HG03039 (cell line): ENCODE data around the gene NUP62.

ENCODE experiments used
- ATAC-seq: cut with Tn5 transposase; IDR thresholded peaks from one replicate; pipeline ENCODE4 v1.9.1; 2021; ENCODE audit warnings: mild to moderate bottlenecking, moderate library complexity; ENCODE audit not compliant: unreplicated experiment

NUP62 gene

DNA sequence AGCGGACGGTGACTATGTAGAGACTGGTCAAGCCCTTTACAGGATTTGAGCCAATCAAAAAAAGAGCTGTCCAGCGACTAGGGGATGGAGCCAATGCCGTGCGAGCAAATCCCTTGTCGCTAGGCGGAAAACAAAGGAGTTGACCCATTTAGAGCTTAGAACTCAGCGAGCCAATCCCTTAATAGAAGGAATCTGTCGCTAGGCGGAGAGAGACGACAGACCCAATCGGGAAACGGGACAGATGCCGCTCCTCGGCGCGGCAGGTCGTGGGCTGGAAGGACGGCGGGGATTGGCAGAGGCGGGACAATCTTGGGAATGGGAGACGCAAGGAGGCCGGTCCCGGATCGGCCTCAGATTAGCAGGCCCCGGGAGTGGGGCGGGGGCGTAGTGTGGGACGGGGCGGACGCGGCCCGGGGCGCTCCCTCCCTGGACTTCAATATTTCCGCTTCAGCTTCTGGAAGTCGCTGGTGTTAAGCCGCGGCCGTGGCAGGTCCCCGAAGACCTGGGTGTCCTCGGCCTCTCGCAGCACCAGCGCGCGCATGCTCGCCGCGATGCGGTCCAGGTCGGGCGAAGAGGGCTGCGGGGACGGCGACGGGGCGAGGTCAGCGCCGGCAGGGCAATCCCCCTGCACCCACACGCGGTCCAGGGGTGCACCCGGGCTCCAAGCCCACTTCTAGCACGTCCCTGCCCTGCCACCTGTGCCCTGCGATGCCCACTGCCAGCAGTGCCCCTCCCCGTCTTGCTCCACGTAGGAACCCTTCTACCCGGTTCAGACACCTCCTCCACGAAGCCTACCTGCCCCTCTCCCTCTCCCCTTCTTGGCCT, 59.6 kb downstream of the NUP62 start:
- ATAC-seq = peak; percentile 55

DNA sequence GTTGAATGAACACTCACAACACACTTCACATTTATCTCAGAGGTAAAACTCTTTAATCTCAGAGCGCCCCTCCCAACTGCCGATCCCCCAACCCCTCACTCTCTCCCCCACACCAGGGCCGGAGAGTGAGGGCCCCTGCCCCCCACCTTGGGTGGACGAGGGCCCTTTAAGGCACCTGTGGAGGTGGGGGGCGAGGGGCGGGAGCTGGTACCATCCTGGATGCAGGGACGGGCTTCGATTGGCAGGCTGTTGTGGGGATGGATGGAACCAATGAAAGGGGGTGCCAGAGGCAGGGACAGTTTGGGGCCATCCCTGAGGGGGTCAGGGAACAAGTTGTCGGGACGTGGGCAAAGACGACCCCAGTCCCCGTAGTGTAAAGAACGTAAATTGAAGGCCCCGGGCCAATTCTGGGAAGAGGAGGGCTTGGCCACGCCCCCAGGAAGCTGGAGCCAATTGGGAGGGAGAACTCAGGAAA, 60.3 kb downstream of the NUP62 start:
- peak; percentile 1 for ATAC-seq

DNA sequence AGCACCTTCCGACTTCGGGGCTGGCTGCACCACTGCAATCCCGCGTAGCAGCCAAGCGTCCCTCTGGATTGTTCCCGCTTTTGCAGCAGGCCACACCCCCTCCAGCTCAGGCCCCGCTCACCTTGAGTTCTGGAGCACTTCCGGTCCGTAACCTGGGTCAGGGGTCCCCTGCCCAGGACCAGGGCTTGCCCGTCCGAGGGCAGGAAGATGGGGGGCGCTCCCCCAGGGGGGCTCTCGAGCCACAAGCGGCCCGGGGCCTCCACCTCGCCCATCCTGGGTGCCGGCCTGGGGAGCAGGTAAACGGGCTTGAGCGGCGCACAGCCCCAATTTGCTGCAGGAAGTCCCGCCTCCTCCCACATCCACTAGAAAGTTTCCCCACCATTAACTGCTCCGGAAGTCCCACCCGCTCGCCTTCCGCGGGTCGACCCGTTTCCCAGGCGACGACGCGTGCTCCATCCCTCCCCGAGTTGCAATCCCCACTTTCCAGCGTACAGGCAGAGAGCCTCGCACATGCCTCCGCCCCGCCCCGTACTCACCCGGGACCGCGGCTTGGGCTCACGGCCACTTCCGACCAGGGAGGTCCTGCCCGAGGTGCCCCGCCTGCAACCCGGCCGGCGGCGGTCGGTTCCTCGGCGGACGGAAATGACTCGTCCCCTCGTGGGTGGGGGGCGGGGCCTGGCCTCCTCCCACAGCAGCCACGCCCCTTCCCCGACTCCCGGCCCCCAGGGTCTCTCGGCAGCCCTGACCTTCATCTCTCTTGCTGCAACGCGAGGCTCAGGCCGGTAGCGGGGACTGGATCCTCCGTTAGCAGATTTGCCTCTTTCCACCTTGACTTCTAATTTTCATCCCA, 62.1 kb downstream of the NUP62 start, which contains the start of gene PNKP:
TSS of gene PNKP (minus strand) at position 644 of the 850 bp plus-strand sequence. CDS start at position 272, 372 bp downstream.
- peak; percentile 35 for ATAC-seq

DNA sequence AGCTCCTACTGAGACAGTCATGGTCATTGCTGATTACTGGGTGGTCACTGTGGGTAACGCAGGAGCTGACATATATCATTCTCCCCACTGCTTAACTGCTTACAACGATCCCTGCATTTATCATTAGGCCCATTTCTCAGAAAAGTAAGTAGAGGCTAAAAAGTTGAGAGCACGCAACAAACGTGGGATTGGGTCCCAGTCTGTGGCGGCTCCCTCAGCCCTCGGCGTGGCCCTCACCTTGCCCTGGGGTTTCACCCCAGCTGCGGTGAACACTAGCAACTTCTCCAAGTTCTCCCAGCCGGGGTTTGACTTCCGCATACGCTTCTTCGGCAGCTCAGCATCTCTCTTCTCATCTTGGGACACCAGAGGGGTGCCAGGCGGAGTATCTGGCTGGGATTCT, 64.4 kb downstream of the NUP62 start:
- no peak for ATAC-seq

DNA sequence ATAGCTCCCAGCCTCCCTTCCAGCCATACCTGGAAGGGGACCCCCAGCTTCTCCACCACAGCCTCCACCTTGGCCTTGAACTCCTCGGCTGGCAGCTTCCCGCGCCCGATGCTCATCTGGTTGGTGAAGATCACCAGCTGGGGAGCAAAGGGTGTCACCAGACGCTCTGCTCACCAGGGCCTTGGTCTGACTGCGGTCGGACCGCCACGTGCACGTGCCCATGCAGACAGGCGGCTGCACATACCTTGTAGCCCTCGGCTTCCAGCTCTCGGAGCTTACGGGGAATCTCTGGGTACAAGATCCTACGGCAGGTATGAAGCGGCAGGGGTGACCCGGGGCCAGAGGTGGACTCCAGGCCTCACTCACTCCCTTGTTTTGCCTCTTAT, 65.4 kb downstream of the NUP62 start:
- no peak for ATAC-seq

DNA sequence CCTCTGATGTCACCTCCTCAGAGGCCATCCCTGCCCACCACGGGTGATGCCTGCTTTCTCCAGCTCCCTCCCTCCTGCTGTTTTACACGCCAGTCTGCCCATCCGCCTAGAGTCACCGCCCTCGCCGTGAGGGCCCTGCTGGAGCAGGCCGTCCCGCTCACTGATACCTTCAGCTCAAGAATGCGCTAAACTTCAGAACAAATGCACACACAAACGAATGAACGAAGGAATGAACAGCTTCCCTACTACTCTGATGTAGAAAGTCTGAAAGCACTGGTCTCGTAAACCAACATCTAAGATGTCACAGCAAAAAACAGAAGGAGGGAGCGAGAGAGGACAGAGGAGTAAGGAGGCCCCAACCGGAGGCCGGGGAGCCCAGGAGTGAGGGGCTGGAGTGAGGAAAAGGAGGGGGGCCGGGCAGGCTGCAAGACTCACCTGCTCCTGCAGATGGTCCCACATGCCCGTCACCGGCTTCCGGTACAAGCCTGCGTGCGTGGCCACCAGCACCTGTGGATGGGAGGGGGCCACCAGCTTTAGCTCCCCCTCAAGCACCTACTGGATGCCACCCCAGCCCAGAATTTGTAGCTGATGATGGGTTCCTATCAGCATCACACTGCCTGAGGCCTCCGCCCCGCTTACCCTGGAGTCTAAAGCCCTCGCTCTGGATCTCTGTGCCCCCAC, 65.9 kb downstream of the NUP62 start:
- ATAC-seq = no peak

DNA sequence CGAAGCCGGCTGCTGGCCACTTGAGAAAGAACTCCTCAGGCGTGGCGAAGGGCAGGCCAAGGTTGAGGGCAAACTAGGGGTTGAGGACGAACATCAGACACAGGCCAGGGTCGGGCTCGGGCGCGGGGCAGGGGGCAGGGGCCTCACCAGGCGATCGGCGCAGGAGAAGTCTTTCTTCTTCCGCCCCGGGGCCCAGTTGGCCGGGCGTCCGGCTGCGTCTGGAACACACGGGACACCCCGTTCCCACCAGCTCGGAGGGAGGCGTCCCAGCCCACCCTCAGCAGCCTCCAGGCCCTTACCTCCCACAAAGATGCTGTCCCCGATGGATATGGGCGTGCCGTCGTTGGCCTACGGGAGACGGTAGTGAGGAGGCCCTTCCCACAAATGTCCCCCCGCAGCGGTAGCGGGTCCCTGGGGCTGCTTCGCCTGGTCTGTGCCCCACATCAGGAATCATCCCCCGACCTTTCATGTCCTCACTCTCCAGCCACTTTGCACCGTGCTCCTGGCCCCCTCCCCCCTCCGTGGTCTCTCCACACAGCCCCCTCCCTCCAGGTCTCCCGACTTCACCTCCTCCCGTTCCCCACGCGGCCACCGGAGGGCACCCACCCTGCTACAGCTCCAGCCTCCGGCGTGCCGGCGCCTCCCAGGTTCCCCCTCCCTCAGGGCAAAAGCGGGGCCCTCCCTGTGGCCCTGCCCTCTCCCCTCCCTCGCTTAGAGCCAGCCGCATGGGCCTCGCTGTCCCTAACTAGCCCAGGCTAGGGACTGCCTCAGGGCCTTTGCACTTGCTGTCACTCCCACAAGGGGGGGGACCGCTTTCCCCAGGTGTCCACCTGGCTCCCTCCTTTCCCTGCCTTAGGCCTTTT, 66.7 kb downstream of the NUP62 start:
- no peak for ATAC-seq

DNA sequence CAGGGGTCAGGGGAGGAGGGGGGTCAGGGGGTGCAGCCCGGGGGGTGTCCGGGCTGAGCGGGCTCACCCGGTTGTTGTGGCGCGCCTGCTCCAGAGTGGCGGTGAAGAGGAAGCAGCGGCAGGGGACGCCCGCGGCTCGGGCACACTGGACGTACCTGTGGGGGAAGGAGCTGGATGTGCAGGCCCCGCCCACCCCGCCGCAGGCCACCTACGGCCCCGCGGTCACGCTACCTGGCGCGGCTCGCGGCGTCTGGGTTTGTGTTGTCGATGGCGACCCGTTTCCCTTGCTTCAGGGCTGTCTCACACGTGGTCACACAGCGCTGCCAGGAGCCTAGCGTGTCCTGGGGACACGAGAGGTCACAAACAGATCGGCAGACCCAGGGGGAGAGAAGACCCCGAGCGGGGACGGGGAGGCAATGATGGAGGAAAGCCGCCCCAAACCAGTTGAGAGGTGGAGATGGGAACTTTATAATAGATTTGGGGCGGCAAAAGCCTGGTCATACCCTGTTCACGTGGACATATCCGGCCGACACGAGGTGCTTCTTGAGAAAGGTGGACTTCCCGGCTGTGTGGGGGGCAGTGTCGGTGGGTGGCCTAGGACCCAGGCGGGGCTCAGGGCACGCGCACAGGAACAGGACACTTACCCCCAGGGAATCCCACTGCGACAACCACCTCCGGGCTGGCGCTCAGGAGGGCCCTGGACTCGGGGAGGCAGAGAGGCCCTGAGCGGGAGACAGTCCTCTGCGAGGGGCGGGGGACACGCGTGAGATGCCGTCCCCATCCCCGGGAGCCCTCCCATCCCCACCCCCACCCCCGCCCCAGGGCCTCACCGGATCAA, 67.5 kb downstream of the NUP62 start:
- no peak for ATAC-seq

DNA sequence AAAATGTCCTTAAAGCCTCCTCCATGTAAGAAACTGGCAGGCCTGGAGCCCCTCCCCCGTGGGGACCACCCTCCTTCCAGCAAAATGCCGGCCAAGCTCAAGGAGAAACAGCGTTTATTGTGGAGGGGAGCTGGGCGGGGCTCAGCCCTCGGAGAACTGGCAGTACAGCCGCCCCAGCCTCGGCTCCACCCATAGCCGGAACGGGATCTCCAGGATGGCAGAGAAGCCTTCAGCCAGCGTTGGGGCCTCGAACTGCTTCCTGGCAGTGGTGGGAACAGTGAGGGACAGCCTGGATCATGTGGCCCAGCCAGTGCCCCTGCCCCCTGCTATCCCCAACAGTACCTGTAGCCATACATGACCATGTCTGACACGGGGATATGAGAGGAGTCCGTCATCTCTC, 68.2 kb downstream of the NUP62 start:
- no peak for ATAC-seq

DNA sequence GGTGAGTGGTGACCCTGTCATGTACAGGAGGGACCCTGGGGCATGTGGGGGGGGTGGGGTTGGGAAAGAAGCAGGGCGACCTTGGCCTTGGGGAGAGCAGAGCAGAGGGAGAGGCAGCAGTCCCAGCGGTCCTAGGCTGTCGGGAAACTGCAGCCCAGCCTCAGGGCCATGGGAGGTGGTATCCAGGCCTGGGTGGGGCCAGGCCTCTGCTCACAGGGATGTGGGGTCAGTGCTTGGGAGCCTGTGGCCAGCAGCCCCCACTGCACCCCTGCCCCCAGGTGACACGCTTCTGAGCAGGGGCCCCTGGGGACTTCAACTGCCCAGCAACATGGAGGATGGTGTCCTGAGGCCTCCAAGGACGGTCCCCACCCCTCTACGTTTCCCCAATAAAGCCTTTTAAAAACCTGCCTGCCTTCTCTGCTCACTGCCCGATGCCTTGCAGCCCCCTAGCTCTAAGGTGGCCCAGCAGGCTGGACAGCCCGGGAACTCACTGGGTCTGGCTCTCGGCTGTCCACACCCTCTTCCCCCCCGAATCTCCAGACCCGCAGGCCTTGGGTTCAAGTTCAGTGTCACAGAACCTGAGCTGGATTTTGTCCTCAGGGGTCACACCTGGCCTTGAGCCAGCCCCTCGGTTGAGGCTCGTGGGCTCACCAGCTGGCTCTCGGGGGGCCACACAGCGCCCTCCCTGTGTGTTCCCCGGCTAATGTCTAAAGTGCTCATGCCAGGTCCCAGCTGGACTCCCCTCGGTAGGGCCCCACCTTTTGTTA, 68.8 kb downstream of the NUP62 start:
- ATAC-seq = no peak

DNA sequence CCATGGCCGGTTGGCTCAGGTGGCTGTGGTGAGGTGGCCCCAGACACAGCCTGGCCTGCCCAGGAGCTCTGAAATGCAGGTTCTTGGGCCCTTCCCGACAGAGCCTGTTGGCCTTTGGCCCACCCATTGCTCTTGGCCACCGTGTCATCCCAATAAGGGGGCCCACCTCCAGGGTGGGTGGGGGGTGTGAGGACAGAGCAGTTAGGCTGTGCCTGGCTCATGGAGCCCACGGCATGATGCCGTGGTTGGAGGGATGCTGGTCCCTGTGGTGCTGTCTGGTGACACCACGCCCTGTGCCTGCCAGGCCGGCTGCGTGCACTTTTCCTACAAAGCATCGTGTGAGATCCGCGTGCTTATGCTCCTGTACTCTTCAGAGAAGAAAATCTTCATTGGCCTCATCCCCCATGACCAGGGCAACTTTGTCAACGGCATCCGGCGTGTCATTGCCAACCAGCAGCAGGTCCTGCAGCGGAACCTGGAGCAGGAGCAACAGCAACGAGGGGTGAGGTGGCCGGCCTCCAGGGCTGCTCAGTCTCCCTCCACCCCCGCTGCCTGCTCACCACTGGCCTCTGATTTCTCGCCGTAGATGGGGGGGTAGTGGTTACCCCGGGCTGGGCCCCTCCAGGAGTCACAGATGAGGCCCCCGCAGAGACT, 69.5 kb downstream of the NUP62 start:
- ATAC-seq = no peak

DNA sequence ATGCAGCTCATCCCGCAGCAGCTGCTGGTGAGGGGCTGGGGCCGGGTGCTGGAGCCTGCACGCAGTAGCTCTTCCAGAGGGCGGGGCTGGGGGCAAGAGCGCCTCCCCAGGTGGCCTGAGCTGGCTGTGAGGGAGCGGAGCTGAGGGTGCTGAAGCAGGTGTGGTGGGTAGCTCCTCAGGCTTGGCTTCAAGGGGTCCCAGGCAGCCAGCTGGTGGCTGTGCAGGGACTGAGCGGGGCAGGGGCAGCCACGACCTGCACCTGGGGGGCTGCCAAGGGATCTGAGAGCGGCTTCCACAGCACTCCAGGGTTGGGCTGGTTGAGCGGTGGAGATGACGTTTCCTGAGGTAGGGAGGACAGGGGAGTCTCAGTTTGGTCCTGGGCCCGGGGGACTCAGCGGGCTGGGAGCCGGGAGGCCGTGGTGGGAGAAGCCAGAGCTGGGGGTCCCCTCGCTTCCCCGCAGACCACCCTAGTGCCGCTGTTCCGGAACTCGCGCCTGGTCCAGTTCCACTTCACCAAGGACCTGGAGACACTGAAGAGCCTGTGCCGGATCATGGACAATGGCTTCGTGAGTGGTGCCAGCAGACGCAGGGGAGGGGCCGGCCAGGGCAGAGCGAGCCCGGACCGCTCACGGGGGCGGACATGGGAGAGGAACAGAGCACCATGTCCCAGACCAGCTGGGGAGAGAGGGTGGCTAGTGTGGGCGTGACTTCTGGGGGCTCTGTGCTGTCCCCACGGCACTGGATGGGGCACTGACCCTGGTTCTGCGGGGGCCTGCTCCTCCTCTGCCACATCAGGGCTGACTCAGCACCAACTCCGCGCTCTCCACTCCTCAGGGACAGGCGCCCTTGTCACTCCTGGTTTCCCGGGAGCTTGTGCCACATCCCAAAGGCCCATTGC, 71.0 kb downstream of the NUP62 start:
- ATAC-seq = no peak

DNA sequence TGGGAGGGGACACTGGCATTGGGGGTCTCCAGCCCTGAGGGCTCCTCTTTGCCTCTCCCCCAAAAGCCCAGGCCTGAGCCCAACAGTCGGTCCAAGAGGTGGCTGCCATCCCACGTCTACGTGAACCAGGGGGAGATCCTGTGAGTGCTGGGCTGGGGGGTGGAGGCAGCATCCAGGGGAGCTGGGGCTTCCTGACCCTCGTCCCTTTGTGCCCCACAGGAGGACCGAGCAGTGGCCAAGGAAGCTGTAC, 71.5 kb downstream of the NUP62 start:
- no peak for ATAC-seq

DNA sequence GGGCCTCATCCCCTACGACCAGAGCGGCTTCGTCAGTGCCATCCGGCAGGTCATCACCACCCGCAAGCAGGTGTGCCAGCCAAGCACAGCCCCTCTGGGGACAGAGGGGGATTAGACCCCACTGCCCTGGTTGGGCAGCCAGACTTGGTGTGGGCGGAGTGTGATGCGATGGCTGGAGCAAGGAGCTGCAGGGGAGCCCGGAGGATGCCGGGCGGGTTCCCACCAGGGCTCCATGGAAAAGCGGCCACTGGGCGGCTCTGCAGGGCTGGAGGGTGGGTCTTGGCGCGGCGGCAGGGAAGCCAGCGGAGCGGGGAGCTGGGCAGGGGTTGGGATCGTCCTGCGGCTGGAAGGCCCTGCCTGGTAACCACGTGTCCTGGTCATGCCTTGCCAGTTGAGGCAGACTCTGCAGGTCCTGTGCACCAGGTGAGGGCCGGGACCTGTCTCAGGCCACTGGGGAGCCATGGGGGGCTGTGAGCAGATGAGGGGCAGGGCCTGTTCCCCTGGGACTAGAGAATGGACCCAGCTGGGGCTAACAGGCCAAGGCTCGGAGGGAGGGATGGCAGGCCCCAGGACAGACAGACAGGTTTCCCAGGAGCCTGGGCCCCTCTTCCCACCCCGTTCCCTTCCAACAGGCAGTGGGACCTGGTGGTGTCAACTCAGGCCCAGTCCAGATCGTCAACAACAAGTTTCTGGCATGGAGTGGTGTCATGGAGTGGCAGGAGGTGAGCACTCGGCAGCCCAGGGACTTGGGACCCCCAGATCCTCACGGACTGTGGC, 72.1 kb downstream of the NUP62 start:
- no peak for ATAC-seq
